Endodermal cell (in vitro differentiated cells): ENCODE measurements around the gene CRMP1. TPM values are rescaled to one million over a fixed set of nuclear protein-coding genes. Genes with fewer than 3 reads are reported as not detected.

Source experiments
- DNase-seq: peaks from one replicate; pipeline ENCODE4 v3.0.0-alpha.2; 2017
- H3K27ac ChIP-seq: 2 replicates; pipeline ENCODE4 v1.5.1; 2013; ENCODE audit warnings: mild to moderate bottlenecking, low read depth, low read length, moderate library complexity
- H3K27me3 ChIP-seq: 2 replicates; pipeline ENCODE4 v1.6.1; 2013; ENCODE audit warnings: mild to moderate bottlenecking, low read length, moderate library complexity; ENCODE audit not compliant: insufficient read depth, control insufficient read depth, poor library complexity, severe bottlenecking
- H3K36me3 ChIP-seq: 2 replicates; pipeline ENCODE4 v1.7.0; 2013; ENCODE audit warnings: mild to moderate bottlenecking, low read length, moderate library complexity; ENCODE audit not compliant: control insufficient read depth, insufficient read depth
- H3K4me1 ChIP-seq: one replicate; pipeline ENCODE4 v1.7.0; 2013; ENCODE audit warnings: low read length; ENCODE audit not compliant: control insufficient read depth, insufficient read depth
- H3K4me3 ChIP-seq: 2 replicates; pipeline ENCODE4 v1.5.1; 2013; ENCODE audit warnings: mild to moderate bottlenecking, low read length, moderate library complexity
- H3K9ac ChIP-seq: 2 replicates; pipeline ENCODE4 v1.6.1; 2013; ENCODE audit warnings: mild to moderate bottlenecking, low read length, moderate library complexity; ENCODE audit not compliant: poor library complexity, severe bottlenecking; ENCODE audit errors: extremely low read depth
- H3K9me3 ChIP-seq: 2 replicates; pipeline ENCODE4 v1.6.1; 2013; ENCODE audit warnings: mild to moderate bottlenecking, low read length, moderate library complexity; ENCODE audit not compliant: control insufficient read depth
- H3K27ac Mint-ChIP-seq: 2 replicates; pipeline ENCODE4 v1.8.0; 2020; ENCODE audit warnings: mixed read lengths
- H3K27me3 Mint-ChIP-seq: 2 replicates; pipeline ENCODE4 v1.8.0; 2021; ENCODE audit warnings: mild to moderate bottlenecking, mixed read lengths; ENCODE audit not compliant: insufficient read depth
- H3K36me3 Mint-ChIP-seq: 2 replicates; pipeline ENCODE4 v1.8.0; 2020; ENCODE audit warnings: low read depth, mixed read lengths
- H3K4me1 Mint-ChIP-seq: 2 replicates; pipeline ENCODE4 v1.8.0; 2020; ENCODE audit warnings: mixed read lengths
- H3K4me3 Mint-ChIP-seq: 2 replicates; pipeline ENCODE4 v1.8.0; 2020; ENCODE audit warnings: mild to moderate bottlenecking, moderate library complexity, mixed read lengths
- H3K9me3 Mint-ChIP-seq: 2 replicates; pipeline ENCODE4 v1.8.0; 2020; ENCODE audit warnings: mild to moderate bottlenecking, mixed read lengths
- WGBS, 2 experiments: methylation state at CpG; one replicate each; pipeline versions ENCODE4 v1.1.5 to v1.1.7; 2013; ENCODE audit warnings: missing lambda C conversion rate in 2 of 2, mixed read lengths in 1 of 2; ENCODE audit not compliant: insufficient coverage in 1 of 2, insufficient read length in 1 of 2; 5-methylcytosine and 5-hydroxymethylcytosine counted together
- total RNA-seq, 2 donors: library from RNA; stranded (reverse); fragmentation: NEBNext Ultra II Directional in 1 of 2; extraction: Animal tissue kit (Norgen Biotek cat#: 25700) in 1 of 2; gene quantifications; 2 replicates in 1 of 2; 3 replicates in 1 of 2; pipeline ENCODE4 v1.2.1, GENCODE V29; 2021
- TF ChIP-seq, protein P1 (sequence below): fragments of 200-600 bp; sonication (generic); conservative IDR thresholded peaks from 2 replicates; pipeline ENCODE4 v1.5.0; 2021; ENCODE audit warnings: antibody characterized with exemption, mild to moderate bottlenecking

CRMP1 gene
- total RNA-seq, 2 donors from 2014 or later = 40.0 to 64.9 TPM

DNA sequence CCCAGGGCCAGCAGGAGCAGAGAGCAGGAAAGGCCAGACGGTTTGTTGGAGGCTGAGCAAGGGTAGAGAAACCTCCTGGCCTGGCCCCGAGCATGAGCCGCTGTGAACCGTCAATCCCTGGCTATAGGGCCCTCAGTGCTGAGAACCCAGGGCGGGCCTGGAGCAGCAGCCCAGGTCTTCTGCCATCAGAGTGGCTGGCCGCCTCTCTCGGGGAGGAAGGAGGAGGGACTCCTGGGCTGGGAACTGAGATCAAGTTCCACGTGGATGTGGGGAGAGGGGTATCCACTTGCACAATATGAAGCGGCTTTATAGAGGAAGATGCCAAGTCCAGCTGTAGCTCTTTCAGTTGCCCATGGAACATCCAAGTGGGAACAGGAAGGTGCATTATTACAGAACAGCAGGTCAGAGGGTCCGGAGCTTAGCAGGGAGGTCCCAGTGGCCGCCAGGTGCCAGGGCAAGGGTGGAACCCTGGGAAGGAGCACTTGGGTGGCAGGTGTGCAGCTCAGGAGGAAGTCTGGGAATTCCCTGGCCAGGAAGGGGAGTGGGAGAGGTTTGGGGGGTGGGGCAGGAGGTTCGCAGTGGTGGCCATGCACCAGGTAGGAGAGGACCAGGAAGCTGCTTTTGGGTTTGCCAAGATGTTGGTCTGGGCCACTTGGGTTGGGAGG lies 31.7 kb upstream of the CRMP1 start:
- Histone ChIP-seq H3K4me1 (no peaks in the 10 kb centered on the region), H3K27me3 (no peaks in the 10 kb centered on the region), H3K9ac (no peak overlapping the region), H3K27ac (no peak overlapping the region), H3K9me3 (no peaks in the 10 kb centered on the region), H3K4me3 (no peak overlapping the region), H3K36me3 (no peaks in the 10 kb centered on the region)
- no peaks in the 10 kb centered on the region for H3K9me3 Mint-ChIP-seq
- peaks cover 4% of the 10 kb centered on the region for H3K27me3 Mint-ChIP-seq
- TF ChIP-seq, protein P1, sequence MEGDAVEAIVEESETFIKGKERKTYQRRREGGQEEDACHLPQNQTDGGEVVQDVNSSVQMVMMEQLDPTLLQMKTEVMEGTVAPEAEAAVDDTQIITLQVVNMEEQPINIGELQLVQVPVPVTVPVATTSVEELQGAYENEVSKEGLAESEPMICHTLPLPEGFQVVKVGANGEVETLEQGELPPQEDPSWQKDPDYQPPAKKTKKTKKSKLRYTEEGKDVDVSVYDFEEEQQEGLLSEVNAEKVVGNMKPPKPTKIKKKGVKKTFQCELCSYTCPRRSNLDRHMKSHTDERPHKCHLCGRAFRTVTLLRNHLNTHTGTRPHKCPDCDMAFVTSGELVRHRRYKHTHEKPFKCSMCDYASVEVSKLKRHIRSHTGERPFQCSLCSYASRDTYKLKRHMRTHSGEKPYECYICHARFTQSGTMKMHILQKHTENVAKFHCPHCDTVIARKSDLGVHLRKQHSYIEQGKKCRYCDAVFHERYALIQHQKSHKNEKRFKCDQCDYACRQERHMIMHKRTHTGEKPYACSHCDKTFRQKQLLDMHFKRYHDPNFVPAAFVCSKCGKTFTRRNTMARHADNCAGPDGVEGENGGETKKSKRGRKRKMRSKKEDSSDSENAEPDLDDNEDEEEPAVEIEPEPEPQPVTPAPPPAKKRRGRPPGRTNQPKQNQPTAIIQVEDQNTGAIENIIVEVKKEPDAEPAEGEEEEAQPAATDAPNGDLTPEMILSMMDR = no peak
- H3K4me1 Mint-ChIP-seq = peaks cover 15% of the 10 kb centered on the region
- H3K27ac Mint-ChIP-seq = no peak overlapping the region
- WGBS, 2 experiments = 88 to 89% methylated on average over 8 to 12 of the region's 12 CpGs
- DNase-seq = peak; percentile 38
- H3K4me3 Mint-ChIP-seq = no peak overlapping the region
- H3K36me3 Mint-ChIP-seq = no peaks in the 10 kb centered on the region

DNA sequence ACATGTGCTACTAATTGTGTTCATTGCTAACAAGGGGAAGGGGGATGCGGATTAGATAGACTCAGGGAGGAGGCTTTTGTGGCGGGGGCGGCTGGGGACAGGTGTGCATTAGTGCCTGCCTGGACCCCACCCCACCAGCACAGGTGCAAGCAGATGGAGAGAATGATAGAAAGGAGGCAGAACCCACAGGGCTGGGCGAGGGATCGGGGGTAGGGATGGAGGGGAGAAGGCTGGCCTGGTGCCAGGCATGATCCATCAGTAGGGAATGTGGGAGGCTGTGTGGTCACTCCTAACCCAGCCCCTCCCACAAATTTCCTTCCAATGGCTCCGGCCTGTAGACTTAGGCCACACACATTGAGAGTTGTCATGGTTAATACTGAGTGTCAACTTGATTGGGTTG lies 30.5 kb upstream of the CRMP1 start:
- Histone ChIP-seq H3K4me1 (no peaks in the 10 kb centered on the region), H3K27ac (no peak overlapping the region), H3K9me3 (no peaks in the 10 kb centered on the region), H3K36me3 (no peaks in the 10 kb centered on the region), H3K9ac (no peak overlapping the region), H3K4me3 (no peak overlapping the region), H3K27me3 (no peaks in the 10 kb centered on the region)
- no peak overlapping the region for H3K27ac Mint-ChIP-seq
- peaks cover 7% of the 10 kb centered on the region for H3K27me3 Mint-ChIP-seq
- peaks cover 15% of the 10 kb centered on the region for H3K4me1 Mint-ChIP-seq
- H3K9me3 Mint-ChIP-seq = no peaks in the 10 kb centered on the region
- 84% methylated on average over 6 of the region's 6 CpGs; no CpG with 5 or more reads in 1 of the 2 experiments for WGBS, 2 experiments
- H3K36me3 Mint-ChIP-seq = no peaks in the 10 kb centered on the region
- no peak overlapping the region for H3K4me3 Mint-ChIP-seq
- TF ChIP-seq, protein P1 = no peak
- peak; percentile 41 for DNase-seq

DNA sequence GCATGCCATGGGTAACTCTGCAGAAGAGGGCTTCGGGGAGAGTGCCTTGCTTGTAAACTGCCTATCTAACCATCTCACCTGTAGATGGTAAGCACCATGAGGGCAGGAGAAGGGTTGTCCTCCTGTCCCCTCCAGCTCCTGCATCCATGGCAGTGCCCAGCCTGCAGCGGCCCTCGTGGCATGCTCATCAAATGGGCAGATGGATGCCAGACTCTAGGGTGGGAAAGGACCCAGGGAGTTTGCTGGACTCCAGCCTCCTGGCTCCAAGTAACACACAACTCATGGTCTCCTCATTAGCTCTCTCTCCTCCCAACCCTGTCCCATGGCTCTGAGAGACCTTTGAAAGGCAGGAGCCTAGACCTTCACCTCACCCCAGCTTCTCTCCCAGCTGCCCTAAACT lies 29.7 kb upstream of the CRMP1 start:
- Histone ChIP-seq H3K4me3 (no peak overlapping the region), H3K9ac (no peak overlapping the region), H3K27ac (no peak overlapping the region), H3K9me3 (no peaks in the 10 kb centered on the region), H3K4me1 (no peaks in the 10 kb centered on the region), H3K36me3 (no peaks in the 10 kb centered on the region), H3K27me3 (no peaks in the 10 kb centered on the region)
- no peak for DNase-seq
- H3K36me3 Mint-ChIP-seq = no peaks in the 10 kb centered on the region
- no peaks in the 10 kb centered on the region for H3K9me3 Mint-ChIP-seq
- H3K4me1 Mint-ChIP-seq = peaks cover 12% of the 10 kb centered on the region
- WGBS, 2 experiments = 76% methylated on average over 3 of the region's 3 CpGs; no CpG with 5 or more reads in 1 of the 2 experiments
- no peak overlapping the region for H3K27ac Mint-ChIP-seq
- no peak overlapping the region for H3K4me3 Mint-ChIP-seq
- TF ChIP-seq, protein P1 = no peak
- peaks cover 7% of the 10 kb centered on the region for H3K27me3 Mint-ChIP-seq
